Measurements from ENCODE around the gene RAD51C. TPM values are rescaled to one million over a fixed set of nuclear protein-coding genes. Genes with fewer than 3 reads are reported as not detected.

The RAD51C gene
- total RNA-seq, 2 donors from 2014 or later, result 18.0 to 26.5 TPM

- no peak overlapping the region for H3K9ac ChIP-seq (ENCODE audit: extremely low read depth, low read length, poor library complexity, severe bottlenecking)
- no peaks in the 10 kb centered on the region for H3K4me1 Mint-ChIP-seq
- TF ChIP-seq, protein P1, sequence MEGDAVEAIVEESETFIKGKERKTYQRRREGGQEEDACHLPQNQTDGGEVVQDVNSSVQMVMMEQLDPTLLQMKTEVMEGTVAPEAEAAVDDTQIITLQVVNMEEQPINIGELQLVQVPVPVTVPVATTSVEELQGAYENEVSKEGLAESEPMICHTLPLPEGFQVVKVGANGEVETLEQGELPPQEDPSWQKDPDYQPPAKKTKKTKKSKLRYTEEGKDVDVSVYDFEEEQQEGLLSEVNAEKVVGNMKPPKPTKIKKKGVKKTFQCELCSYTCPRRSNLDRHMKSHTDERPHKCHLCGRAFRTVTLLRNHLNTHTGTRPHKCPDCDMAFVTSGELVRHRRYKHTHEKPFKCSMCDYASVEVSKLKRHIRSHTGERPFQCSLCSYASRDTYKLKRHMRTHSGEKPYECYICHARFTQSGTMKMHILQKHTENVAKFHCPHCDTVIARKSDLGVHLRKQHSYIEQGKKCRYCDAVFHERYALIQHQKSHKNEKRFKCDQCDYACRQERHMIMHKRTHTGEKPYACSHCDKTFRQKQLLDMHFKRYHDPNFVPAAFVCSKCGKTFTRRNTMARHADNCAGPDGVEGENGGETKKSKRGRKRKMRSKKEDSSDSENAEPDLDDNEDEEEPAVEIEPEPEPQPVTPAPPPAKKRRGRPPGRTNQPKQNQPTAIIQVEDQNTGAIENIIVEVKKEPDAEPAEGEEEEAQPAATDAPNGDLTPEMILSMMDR (conservative IDR thresholded peaks at IDR 0.05), result no peak
- no peaks in the 10 kb centered on the region for H3K9me3 ChIP-seq (ENCODE audit: control insufficient read depth, low read length)
- no peak overlapping the region for H3K4me3 ChIP-seq (ENCODE audit: low read length)
- no peak overlapping the region for H3K27ac ChIP-seq (ENCODE audit: low read depth, low read length)
- no peaks in the 10 kb centered on the region for H3K9me3 Mint-ChIP-seq
- no peaks in the 10 kb centered on the region for H3K4me1 ChIP-seq (ENCODE audit: control insufficient read depth, insufficient read depth, low read length)
- H3K27me3 ChIP-seq (ENCODE audit: control insufficient read depth, insufficient read depth, low read length, poor library complexity, severe bottlenecking), result no peaks in the 10 kb centered on the region
- no peak overlapping the region for H3K4me3 Mint-ChIP-seq
- no peak overlapping the region for H3K27ac Mint-ChIP-seq
- no peaks in the 10 kb centered on the region for H3K27me3 Mint-ChIP-seq (ENCODE audit: insufficient read depth)
- no peaks in the 10 kb centered on the region for H3K36me3 Mint-ChIP-seq (ENCODE audit: low read depth)
- WGBS, 2 experiments (ENCODE audit: insufficient coverage in 1 of 2, insufficient read length in 1 of 2), result 96 to 97% methylated on average over 4 of the region's 4 CpGs
- no peaks in the 10 kb centered on the region for H3K36me3 ChIP-seq (ENCODE audit: control insufficient read depth, insufficient read depth, low read length)
- no peak for DNase-seq
These were observed 91.0 kb downstream of the RAD51C start for GRCh38 chr17:58783380-58783779.

DNA sequence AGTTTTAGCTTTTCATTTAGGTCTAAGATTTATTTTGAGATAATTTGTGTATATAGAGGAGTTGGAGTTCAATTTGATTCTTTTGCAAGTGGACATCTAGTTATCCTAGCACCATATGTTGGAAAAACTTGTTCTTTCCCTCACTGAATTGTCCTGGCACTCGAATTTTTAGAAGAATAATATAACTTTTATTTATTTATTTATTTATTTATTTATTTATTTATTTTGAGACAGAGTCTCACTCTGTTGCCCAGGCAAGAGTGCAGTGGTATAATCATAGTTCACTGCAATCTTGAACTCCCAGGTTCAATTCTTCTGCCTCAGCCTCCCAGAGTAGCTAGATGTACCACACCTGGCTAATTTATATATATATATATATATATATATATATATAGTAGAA lies 92.7 kb downstream of the RAD51C start:
- no CpG with 5 or more reads among the region's 1 CpG for WGBS, 2 experiments (ENCODE audit: insufficient coverage in 1 of 2, insufficient read length in 1 of 2)
- no peaks in the 10 kb centered on the region for H3K9me3 ChIP-seq (ENCODE audit: control insufficient read depth, low read length)
- no peaks in the 10 kb centered on the region for H3K4me1 ChIP-seq (ENCODE audit: control insufficient read depth, insufficient read depth, low read length)
- Mint-ChIP-seq H3K27me3 (ENCODE audit: insufficient read depth) (no peaks in the 10 kb centered on the region), H3K4me1 (no peaks in the 10 kb centered on the region), H3K4me3 (no peak overlapping the region), H3K27ac (no peak overlapping the region), H3K9me3 (no peaks in the 10 kb centered on the region), H3K36me3 (ENCODE audit: low read depth) (no peaks in the 10 kb centered on the region)
- no peaks in the 10 kb centered on the region for H3K36me3 ChIP-seq (ENCODE audit: control insufficient read depth, insufficient read depth, low read length)
- H3K9ac ChIP-seq (ENCODE audit: extremely low read depth, low read length, poor library complexity, severe bottlenecking), result no peak overlapping the region
- TF ChIP-seq, protein P1 (conservative IDR thresholded peaks at IDR 0.05), result no peak
- no peak overlapping the region for H3K27ac ChIP-seq (ENCODE audit: low read depth, low read length)
- no peak for DNase-seq
- no peaks in the 10 kb centered on the region for H3K27me3 ChIP-seq (ENCODE audit: control insufficient read depth, insufficient read depth, low read length, poor library complexity, severe bottlenecking)
- H3K4me3 ChIP-seq (ENCODE audit: low read length), result no peak overlapping the region

Other genes starting within 250 kb of the RAD51C start
- under 1 TPM; 0.09 to 0.22 TPM for gene HSF5, start 204.2 kb upstream of the RAD51C start, total RNA-seq
- gene MTMR4, start 178.0 kb upstream of the RAD51C start, total RNA-seq, result 10 to 100 TPM; 39.4 to 52.9 TPM
- gene TEX14, start 557 bp upstream of the RAD51C start, total RNA-seq, result under 1 TPM; 0.09 to 0.18 TPM
- 1 to 10 TPM; 1.4 to 2.2 TPM for gene PPM1E, start 63.3 kb downstream of the RAD51C start, total RNA-seq

Data from endodermal cell (in vitro differentiated cells).